ENCODE measurements around the gene LDLRAD4.
A peak's percentile ranks its signal among the peaks of the same experiment; 100 is the strongest.

LDLRAD4 gene

GRCh38 chr18:13546638-13547037 lies 328.1 kb downstream of the LDLRAD4 start:
- no peak for DNase-seq (ENCODE audit: low read depth, low spot score)

GRCh38 chr18:13547347-13547746 lies 328.8 kb downstream of the LDLRAD4 start:
- DNase-seq (ENCODE audit: low read depth, low spot score) = no peak

GRCh38 chr18:13548106-13548819 lies 329.7 kb downstream of the LDLRAD4 start:
- DNase-seq (ENCODE audit: low read depth, low spot score) = no peak

- no peak for DNase-seq (ENCODE audit: low read depth, low spot score)
These were observed 330.7 kb downstream of the LDLRAD4 start for GRCh38 chr18:13548966-13549879.

- DNase-seq (ENCODE audit: low read depth, low spot score) = no peak
These were observed 331.3 kb downstream of the LDLRAD4 start for GRCh38 chr18:13549880-13550232.

- DNase-seq (ENCODE audit: low read depth, low spot score) = no peak
These were observed 332.1 kb downstream of the LDLRAD4 start for GRCh38 chr18:13550418-13551304.

- no peak for DNase-seq (ENCODE audit: low read depth, low spot score)
These were observed 332.7 kb downstream of the LDLRAD4 start for GRCh38 chr18:13551305-13551603.

- DNase-seq (ENCODE audit: low read depth, low spot score) = no peak
These were observed 333.5 kb downstream of the LDLRAD4 start for GRCh38 chr18:13551841-13552733.

GRCh38 chr18:13553449-13553848 lies 334.9 kb downstream of the LDLRAD4 start:
- no peak for DNase-seq (ENCODE audit: low read depth, low spot score)

- DNase-seq (ENCODE audit: low read depth, low spot score) = no peak
These were observed 336.6 kb downstream of the LDLRAD4 start for GRCh38 chr18:13555192-13555591.

- DNase-seq (ENCODE audit: low read depth, low spot score) = no peak
These were observed 337.3 kb downstream of the LDLRAD4 start for GRCh38 chr18:13555865-13556264.

GRCh38 chr18:13556502-13556901 lies 337.9 kb downstream of the LDLRAD4 start:
- no peak for DNase-seq (ENCODE audit: low read depth, low spot score)

- DNase-seq (ENCODE audit: low read depth, low spot score) = peak; percentile 48
These were observed 339.6 kb downstream of the LDLRAD4 start for GRCh38 chr18:13558124-13558523.

- DNase-seq (ENCODE audit: low read depth, low spot score) = no peak
These were observed 340.2 kb downstream of the LDLRAD4 start for GRCh38 chr18:13558790-13559189.

- DNase-seq (ENCODE audit: low read depth, low spot score) = no peak
These were observed 341.2 kb downstream of the LDLRAD4 start for GRCh38 chr18:13559754-13560153.

GRCh38 chr18:13560306-13560705 lies 341.7 kb downstream of the LDLRAD4 start:
- no peak for DNase-seq (ENCODE audit: low read depth, low spot score)

- no peak for DNase-seq (ENCODE audit: low read depth, low spot score)
These were observed 344.0 kb downstream of the LDLRAD4 start for GRCh38 chr18:13562494-13563029.

GRCh38 chr18:13563390-13563805 lies 344.8 kb downstream of the LDLRAD4 start:
- no peak for DNase-seq (ENCODE audit: low read depth, low spot score)

- DNase-seq (ENCODE audit: low read depth, low spot score) = no peak
These were observed 346.0 kb downstream of the LDLRAD4 start for GRCh38 chr18:13564579-13564978.

GRCh38 chr18:13565228-13565627 lies 346.7 kb downstream of the LDLRAD4 start:
- no peak for DNase-seq (ENCODE audit: low read depth, low spot score)
